ENCODE results near the gene HHATL. TPM values are rescaled to one million over a fixed set of nuclear protein-coding genes. Genes with fewer than 3 reads are reported as not detected.

HHATL gene
- total RNA-seq, 6 donors from 2014 or later: 0.71 to 1.6 (median 0.98) TPM; not detected in 2

- ATAC-seq (ENCODE audit: low FRiP score in 2 of 2) (no peak), DNase-seq (peak in 1 of 2 donors; percentile 12)
- Histone ChIP-seq H3K27ac (no peak overlapping the region), H3K27me3 (no peaks in the 10 kb centered on the region), H3K4me1 (peaks cover 0 to 6% (median 3%) of the 10 kb centered on the region in 4 donors), H3K9me3 (no peaks in the 10 kb centered on the region), H3K4me3 (no peak overlapping the region), H3K36me3 (no peaks in the 10 kb centered on the region)
- 83 to 100% methylated on average over 1 of the region's 1 CpG for WGBS, 2 donors
- TF ChIP-seq POLR2AphosphoS5 (IDR thresholded peaks at IDR 0.05): no peak
- no peak for TF ChIP-seq CTCF (IDR thresholded peaks at IDR 0.05)
- no peak for TF ChIP-seq EP300 (IDR thresholded peaks at IDR 0.05)
- TF ChIP-seq POLR2A (IDR thresholded peaks at IDR 0.05): no peak
Observed at GRCh38 chr3:42670670-42671069, 31.9 kb downstream of the HHATL start.

- ATAC-seq (ENCODE audit: low FRiP score in 2 of 2): no peak
Observed at GRCh38 chr3:42670051-42670576, 32.5 kb downstream of the HHATL start.

GRCh38 chr3:42668793-42669217, 33.8 kb downstream of the HHATL start:
- DNase-seq (no peak), ATAC-seq (ENCODE audit: low FRiP score in 2 of 2) (no peak)
- no peaks in the 10 kb centered on the region for H3K36me3 ChIP-seq
- H3K4me1 ChIP-seq: peaks cover 0 to 6% (median 3%) of the 10 kb centered on the region in 4 donors
- H3K27me3 ChIP-seq: no peaks in the 10 kb centered on the region
- TF ChIP-seq POLR2A (IDR thresholded peaks at IDR 0.05) (no peak), EP300 (IDR thresholded peaks at IDR 0.05) (no peak), CTCF (IDR thresholded peaks at IDR 0.05) (no peak), POLR2AphosphoS5 (IDR thresholded peaks at IDR 0.05) (peak in 1 of 2 donors; percentile 23)
- H3K9me3 ChIP-seq: no peaks in the 10 kb centered on the region
- H3K27ac ChIP-seq: no peak overlapping the region
- H3K4me3 ChIP-seq: no peak overlapping the region
- WGBS, 2 donors: 68 to 79% methylated on average over 4 of the region's 4 CpGs

More at GRCh38 chr3:42670051-42670576, 32.5 kb downstream of the HHATL start:
- Histone ChIP-seq H3K27ac (no peak overlapping the region), H3K36me3 (no peaks in the 10 kb centered on the region), H3K9me3 (no peaks in the 10 kb centered on the region), H3K4me3 (no peak overlapping the region), H3K4me1 (peaks cover 0 to 6% (median 3%) of the 10 kb centered on the region in 4 donors), H3K27me3 (no peaks in the 10 kb centered on the region)
- TF ChIP-seq CTCF (IDR thresholded peaks at IDR 0.05): no peak
- DNase-seq: peak in 1 of 2 donors; percentile 7
- WGBS, 2 donors: 76 to 79% methylated on average over 7 of the region's 7 CpGs

- Histone ChIP-seq H3K27me3 (no peaks in the 10 kb centered on the region), H3K9me3 (no peaks in the 10 kb centered on the region), H3K27ac (no peak overlapping the region), H3K36me3 (no peaks in the 10 kb centered on the region), H3K4me1 (peaks cover 0 to 6% (median 3%) of the 10 kb centered on the region in 4 donors), H3K4me3 (no peak overlapping the region)
- TF ChIP-seq POLR2A (IDR thresholded peaks at IDR 0.05): no peak
- no peak for TF ChIP-seq CTCF (IDR thresholded peaks at IDR 0.05)
- no peak for TF ChIP-seq EP300 (IDR thresholded peaks at IDR 0.05)
- ATAC-seq (ENCODE audit: low FRiP score in 2 of 2) (no peak), DNase-seq (no peak)
- 91 to 96% methylated on average over 2 of the region's 2 CpGs for WGBS, 2 donors
Observed at GRCh38 chr3:42668413-42668760, 34.2 kb downstream of the HHATL start.
